NCI-H2107 treated with DMSO at 0.1 percent for 48 hours (cell line): Measurements from ENCODE around the gene LRRC47.

ENCODE experiments used
- DNase-seq: peaks from one replicate; lab custom pipeline; 2025; ENCODE audit not compliant: unreplicated experiment; lab: John Stamatoyannopoulos, UW

LRRC47 gene

DNA sequence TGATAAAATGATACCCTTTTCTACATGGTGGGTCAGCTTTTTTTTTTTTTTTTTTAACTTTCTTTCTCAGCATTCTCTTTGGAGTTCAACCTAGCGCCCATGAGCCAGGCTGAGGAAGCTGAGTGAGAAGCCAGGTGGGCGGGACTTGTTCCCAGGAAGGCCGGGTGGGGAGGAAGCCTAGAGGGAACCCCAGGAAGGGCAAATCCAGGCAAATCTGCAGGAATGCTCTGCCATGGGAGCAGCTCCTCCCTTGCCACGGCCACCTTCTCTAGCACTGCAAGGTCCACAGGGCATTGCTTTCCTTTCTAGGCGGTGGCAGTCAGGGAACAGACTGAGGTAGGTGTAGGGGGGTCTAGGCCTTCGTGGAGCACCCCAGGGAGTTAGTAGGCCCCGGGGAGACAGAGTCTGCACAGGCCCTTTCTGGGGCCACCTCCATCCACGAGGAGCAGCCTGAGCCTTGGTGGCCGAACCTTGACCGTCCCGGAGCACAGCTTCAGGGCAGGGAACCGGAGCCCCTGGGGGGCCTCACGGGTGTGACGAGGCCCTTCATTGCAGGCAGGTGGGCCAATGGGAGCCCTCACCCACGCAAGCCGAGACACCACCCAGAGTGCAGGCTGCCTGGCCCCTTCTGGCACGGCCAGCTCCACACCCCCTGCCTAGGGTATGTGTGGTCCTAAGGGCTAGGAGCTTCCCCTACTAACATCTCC is 62.3 kb downstream of the LRRC47 start:
- no peak for DNase-seq

DNA sequence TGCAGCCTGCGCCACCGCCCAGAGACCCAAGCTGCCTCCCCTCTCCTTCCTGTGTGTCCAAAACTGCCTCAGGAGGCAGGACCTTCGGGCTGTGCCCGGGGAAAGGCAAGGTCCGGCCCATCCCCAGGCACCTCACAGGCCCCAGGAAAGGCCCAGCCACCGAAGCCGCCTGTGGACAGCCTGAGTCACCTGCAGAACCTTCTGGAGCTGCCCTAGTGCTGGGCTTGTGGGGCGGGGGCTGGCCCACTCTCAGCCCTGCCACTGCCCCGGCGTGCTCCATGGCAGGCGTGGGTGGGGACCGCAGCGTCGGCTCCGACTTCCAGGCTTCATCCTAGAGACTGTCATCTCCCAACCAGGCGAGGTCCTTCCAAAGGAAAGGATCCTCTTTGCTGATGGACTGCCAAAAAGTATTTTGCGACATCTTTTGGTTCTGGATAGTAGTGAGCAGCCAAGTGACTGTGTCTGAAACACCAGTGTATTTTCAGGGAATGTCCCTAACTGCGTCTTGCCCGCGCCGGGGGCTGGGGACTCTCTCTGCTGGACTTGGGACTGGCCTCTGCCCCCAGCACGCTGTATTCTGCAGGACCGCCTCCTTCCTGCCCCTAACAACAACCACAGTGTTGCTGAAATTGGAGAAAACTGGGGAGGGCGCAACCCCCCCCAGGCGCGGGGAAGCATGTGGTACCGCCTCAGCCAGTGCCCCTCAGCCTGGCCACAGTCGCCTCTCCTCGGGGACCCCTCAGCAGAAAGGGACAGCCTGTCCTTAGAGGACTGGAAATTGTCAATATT is 63.0 kb downstream of the LRRC47 start:
- DNase-seq: no peak

DNA sequence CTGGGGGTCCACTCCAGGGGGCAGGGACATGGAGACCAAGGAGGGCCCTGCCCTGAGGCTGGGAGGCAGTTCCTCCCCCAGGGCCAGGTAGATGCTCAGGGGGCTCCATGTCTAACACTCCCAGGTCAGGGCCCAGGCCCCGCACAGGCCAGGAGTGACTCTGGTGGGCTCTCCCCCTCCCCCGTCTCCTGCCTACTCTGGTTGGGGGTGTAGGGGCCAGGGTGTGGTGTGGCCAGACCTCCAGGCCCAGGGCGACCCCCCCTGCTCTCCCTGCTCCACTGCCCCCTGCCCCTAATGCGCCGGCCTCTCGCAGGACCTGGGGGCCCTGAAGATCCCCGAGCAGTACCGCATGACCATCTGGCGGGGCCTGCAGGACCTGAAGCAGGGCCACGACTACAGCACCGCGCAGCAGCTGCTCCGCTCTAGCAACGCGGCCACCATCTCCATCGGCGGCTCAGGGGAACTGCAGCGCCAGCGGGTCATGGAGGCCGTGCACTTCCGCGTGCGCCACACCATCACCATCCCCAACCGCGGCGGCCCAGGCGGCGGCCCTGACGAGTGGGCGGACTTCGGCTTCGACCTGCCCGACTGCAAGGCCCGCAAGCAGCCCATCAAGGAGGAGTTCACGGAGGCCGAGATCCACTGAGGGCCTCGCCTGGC is 63.7 kb downstream of the LRRC47 start:
- no peak for DNase-seq

DNA sequence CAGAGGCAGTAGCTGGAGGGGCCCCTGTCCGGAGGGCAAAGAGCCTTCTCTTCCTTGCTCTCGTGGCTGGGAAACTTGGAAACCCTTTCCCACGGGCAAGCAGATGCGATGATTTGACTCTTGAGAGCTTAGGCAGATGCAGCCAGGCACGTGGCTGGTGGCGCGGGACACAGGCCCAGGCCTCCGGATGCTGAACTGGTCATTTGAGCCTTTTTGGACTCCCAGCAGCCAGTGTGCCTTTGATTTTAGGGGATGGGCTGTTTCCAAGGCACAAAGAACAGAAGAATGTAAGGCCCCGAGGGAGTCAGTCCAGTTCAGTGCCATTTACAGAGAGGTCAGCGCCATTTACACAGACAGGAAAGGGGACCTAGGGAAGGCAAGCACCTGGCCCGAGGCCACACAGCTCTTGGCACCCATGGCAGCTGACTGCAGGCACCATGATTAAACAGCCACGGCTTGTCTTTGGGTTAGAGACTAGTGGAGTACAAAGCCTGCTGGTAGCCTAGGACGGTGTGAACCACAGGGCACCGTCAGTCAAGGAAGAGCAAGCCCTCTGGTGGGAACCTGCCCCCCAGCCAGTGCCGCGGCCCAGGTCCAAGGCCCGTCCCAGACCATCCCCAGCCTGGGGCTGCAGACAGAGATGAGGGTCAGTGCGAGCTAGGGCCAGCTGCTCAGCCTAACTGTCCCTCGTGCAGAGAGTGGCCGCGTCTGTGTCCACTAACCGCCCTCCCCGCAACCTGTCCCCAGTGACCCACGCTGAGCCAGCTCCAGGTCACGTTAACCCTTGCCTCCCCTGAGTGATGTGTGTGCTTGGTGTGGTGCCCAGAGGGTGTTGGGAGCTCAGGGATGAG is 64.5 kb downstream of the LRRC47 start:
- DNase-seq: no peak

DNA sequence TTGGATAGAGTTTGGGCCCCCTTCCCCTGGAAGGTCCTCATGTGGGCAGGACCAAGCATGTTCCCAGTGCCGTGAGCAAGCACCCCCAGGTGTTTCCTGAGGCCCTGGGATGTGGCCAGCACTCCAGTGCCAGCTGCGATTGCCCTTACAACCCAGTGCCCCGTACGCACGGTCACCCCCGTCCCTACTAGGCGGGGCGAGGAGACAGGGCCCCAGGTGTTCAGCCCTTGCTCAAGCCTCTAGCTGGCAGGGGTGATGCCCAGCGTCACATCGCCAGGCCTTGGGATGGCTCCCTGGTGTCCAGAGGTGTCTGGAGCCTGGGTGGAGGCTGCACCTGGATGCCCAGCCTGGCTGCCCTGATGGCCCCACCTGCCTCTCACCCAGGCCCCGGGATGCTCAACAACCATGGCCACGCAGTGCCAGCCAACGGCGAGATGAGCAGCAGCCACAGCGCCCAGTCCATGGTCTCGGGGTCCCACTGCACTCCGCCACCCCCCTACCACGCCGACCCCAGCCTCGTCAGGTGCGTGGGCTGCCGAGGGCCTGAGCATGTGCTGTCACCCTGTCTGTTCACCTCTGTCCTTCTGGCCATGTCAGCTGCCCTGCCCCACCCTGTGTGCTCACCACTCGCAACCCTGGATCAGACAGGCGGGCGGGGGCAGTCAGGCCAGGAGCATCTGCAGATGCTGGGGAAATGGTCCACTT is 65.6 kb downstream of the LRRC47 start:
- DNase-seq: no peak

DNA sequence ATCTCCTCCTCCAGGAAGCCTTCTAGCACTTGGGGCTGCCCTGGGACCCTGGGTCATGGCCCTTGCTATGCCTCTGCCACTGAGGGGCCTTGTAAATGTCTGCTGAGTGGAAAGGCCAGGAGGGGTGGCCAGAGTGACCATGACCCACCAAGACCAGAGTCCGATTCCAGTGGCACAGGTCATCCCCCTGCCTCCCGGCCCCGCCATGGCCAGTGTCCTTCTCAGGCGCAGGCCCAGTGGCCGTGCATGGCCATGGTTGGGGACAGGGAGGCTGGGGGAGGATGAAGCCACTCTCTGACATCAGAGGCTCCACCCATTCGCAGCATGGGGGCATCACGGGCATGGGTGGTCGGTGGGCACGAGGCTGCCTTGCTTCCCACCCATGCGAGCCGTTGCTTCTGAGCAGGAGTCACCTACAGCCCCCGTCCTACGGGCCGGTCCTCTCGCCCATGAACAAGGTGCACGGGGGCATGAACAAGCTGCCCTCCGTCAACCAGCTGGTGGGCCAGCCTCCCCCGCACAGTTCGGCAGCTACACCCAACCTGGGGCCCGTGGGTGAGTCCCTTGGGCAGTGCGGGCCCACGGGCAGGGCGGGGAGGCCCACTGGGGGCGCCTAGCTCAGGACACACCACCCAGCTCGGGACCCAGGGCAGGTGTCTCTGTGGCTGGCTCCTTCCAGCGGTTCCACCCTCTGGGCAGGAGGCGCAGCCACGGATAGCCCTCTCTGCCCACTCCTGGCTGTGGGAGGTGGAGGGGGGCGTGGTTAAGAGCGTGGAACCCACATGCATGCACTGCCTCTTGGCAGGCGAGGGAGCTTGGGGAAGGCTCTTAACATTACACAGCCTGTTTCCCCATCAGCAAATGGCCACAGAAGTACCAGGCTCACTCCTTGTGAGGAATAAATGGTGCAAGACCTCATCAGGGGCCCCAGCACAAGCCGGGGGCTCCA is 66.4 kb downstream of the LRRC47 start:
- DNase-seq: no peak
